Thymus (tissue), 11 donors: Measurements from ENCODE around the gene CHIC2. TPM values are rescaled to one million over a fixed set of nuclear protein-coding genes. Genes with fewer than 3 reads are reported as not detected.

Experiments
- DNase-seq, 9 donors: peaks; one replicate each; pipeline ENCODE4 v3.0.0-alpha.2; 2013; ENCODE audit warnings: low spot score in 9 of 9, low read depth in 6 of 9, missing footprints in 1 of 9
- H3K27ac ChIP-seq, 2 donors: one replicate each; pipeline ENCODE4 v1.5.1; 2013; ENCODE audit warnings: control low read depth in 1 of 2, low read depth in 1 of 2, low read length in 1 of 2, mild to moderate bottlenecking in 1 of 2, moderate library complexity in 1 of 2
- H3K27me3 ChIP-seq, 2 donors: one replicate each; pipeline ENCODE4 v1.5.1; 2013; ENCODE audit warnings: low read length in 1 of 2; ENCODE audit not compliant: control insufficient read depth in 2 of 2, insufficient read depth in 1 of 2
- H3K36me3 ChIP-seq, 2 donors: one replicate each; pipeline ENCODE4 v1.5.1; 2013; ENCODE audit warnings: low read length in 1 of 2, mild to moderate bottlenecking in 1 of 2, moderate library complexity in 1 of 2; ENCODE audit not compliant: control insufficient read depth in 2 of 2, insufficient read depth in 2 of 2
- H3K4me1 ChIP-seq, 2 donors: one replicate each; pipeline ENCODE4 v1.5.1; 2013; ENCODE audit warnings: low read length in 2 of 2; ENCODE audit not compliant: control insufficient read depth in 2 of 2, insufficient read depth in 2 of 2
- H3K4me3 ChIP-seq, 2 donors: one replicate each; pipeline ENCODE4 v1.5.1; 2013; ENCODE audit warnings: low read length in 2 of 2, control low read depth in 1 of 2, mild to moderate bottlenecking in 1 of 2
- H3K9me3 ChIP-seq, 2 donors: one replicate each; pipeline ENCODE4 v1.5.1; 2013; ENCODE audit warnings: low read length in 1 of 2, mild to moderate bottlenecking in 1 of 2; ENCODE audit not compliant: control insufficient read depth in 2 of 2, insufficient read depth in 1 of 2
- WGBS: extraction: QIAGEN DNeasy Blood & Tissue Kit; methylation state at CpG from one replicate; pipeline ENCODE4 v1.1.7; 2013; 5-methylcytosine and 5-hydroxymethylcytosine counted together
- polyA plus RNA-seq: library from polyadenylated mRNA; stranded (reverse); fragments of 200-250 nt; gene quantifications from one replicate; pipeline ENCODE4 v1.2.3, GENCODE V29; 2013
- total RNA-seq: library from RNA; stranded (reverse); fragments of 120-200 nt; gene quantifications from one replicate; pipeline ENCODE4 v1.2.4, GENCODE V29; 2013
- donor health status: healthy.

CHIC2 gene
- total and polyA plus RNA-seq, 2 donors, result 25.9 to 36.5 TPM

GRCh38 chr4:53962516-53963225 lies 101.7 kb downstream of the CHIC2 start:
- no peak overlapping the region for H3K27ac ChIP-seq
- no peaks in the 10 kb centered on the region for H3K27me3 ChIP-seq
- H3K36me3 ChIP-seq, result no peaks in the 10 kb centered on the region
- no peak overlapping the region for H3K4me3 ChIP-seq
- no peaks in the 10 kb centered on the region for H3K9me3 ChIP-seq
- H3K4me1 ChIP-seq, result no peaks in the 10 kb centered on the region
- WGBS, result 89% methylated on average over 4 of the region's 4 CpGs
- DNase-seq, result no peak

- Histone ChIP-seq H3K27me3 (no peaks in the 10 kb centered on the region), H3K27ac (no peak overlapping the region), H3K9me3 (no peaks in the 10 kb centered on the region), H3K4me3 (no peak overlapping the region), H3K4me1 (no peaks in the 10 kb centered on the region), H3K36me3 (no peaks in the 10 kb centered on the region)
- no peak for DNase-seq
- WGBS, result 98% methylated on average over 1 of the region's 1 CpG
Observed at GRCh38 chr4:53961351-53961750, 103.1 kb downstream of the CHIC2 start.

- H3K27me3 ChIP-seq, result no peaks in the 10 kb centered on the region
- H3K9me3 ChIP-seq, result no peaks in the 10 kb centered on the region
- H3K27ac ChIP-seq, result no peak overlapping the region
- H3K4me3 ChIP-seq, result no peak overlapping the region
- no peaks in the 10 kb centered on the region for H3K4me1 ChIP-seq
- no peaks in the 10 kb centered on the region for H3K36me3 ChIP-seq
- WGBS, result 94% methylated on average over 5 of the region's 5 CpGs
- no peak for DNase-seq
Observed at GRCh38 chr4:53960843-53961242, 103.6 kb downstream of the CHIC2 start.

Other genes with a start within 250 kb of the CHIC2 start
- gene GSX2, start 35.6 kb upstream of the CHIC2 start, total RNA-seq, result not detected
- 0.14 TPM for gene GSX2, start 35.6 kb upstream of the CHIC2 start, polyA plus RNA-seq
- 10.0 TPM for gene PDGFRA, start 164.7 kb upstream of the CHIC2 start, total RNA-seq
- gene PDGFRA, start 164.7 kb upstream of the CHIC2 start, polyA plus RNA-seq, result 9.2 TPM